A673 (cell line): Measurements from ENCODE around the gene UNC45B.
"Not testable (repeated sequence)": the region's sequence is repeated elsewhere in the genome, so short reads cannot be mapped to it uniquely, and the experiment has no call there.

Experiments
- EZH2 ChIP-seq: fragments of 200-600 bp; sonication (generic); IDR thresholded peaks from 2 replicates; pipeline ENCODE4 v1.6.1; 2017; ENCODE audit warnings: borderline replicate concordance, low read depth, mild to moderate bottlenecking, mixed read lengths, antibody characterized with exemption, low read length; ENCODE audit not compliant: poor library complexity, severe bottlenecking
- TF ChIP-seq, protein P1 (sequence below): fragments of 300-800, 200-600 bp; sonication (generic); conservative IDR thresholded peaks from 2 replicates; pipeline ENCODE4 v1.5.1; 2017; ENCODE audit warnings: low read depth, mild to moderate bottlenecking, antibody characterized with exemption, low read length, moderate library complexity, mixed read lengths

DNA sequence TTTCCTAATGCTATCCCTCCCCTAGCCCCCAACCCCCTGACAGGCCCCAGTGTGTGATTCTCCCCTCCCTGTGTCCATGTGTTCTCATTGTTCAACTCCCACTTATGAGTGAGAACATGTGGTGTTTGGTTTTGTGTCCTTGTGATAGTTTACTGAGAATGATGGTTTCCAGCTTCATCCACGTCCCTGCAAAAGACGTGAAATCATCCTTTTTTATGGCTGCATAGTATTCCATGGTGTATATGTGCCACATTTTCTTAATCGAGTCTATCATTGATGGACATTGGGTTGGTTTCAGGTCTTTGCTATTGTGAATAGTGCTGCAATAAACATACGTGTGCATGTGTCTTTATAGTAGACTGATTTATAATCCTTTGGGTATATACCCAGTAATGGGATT is 86.7 kb downstream of the UNC45B start:
- not testable (repeated sequence) for TF ChIP-seq EZH2
- TF ChIP-seq, protein P1, sequence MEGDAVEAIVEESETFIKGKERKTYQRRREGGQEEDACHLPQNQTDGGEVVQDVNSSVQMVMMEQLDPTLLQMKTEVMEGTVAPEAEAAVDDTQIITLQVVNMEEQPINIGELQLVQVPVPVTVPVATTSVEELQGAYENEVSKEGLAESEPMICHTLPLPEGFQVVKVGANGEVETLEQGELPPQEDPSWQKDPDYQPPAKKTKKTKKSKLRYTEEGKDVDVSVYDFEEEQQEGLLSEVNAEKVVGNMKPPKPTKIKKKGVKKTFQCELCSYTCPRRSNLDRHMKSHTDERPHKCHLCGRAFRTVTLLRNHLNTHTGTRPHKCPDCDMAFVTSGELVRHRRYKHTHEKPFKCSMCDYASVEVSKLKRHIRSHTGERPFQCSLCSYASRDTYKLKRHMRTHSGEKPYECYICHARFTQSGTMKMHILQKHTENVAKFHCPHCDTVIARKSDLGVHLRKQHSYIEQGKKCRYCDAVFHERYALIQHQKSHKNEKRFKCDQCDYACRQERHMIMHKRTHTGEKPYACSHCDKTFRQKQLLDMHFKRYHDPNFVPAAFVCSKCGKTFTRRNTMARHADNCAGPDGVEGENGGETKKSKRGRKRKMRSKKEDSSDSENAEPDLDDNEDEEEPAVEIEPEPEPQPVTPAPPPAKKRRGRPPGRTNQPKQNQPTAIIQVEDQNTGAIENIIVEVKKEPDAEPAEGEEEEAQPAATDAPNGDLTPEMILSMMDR = not testable (repeated sequence)
